H54 (cell line): Measurements from ENCODE around the gene ACSS3.

Source experiments
- DNase-seq: peaks from one replicate; pipeline ENCODE4 v3.0.0; 2011; ENCODE audit warnings: low spot score, mixed read lengths; ENCODE audit not compliant: insufficient read length
- FAIRE-seq: peaks from 3 replicates; lab custom pipeline; 2011; peaks lifted over from hg19 to GRCh38; lab: Jason Lieb, UNC
- POLR2A ChIP-seq: IDR thresholded peaks from 2 replicates; pipeline ENCODE4 v1.6.1; 2011; ENCODE audit warnings: low read depth, mild to moderate bottlenecking, low read length

ACSS3 gene

DNA sequence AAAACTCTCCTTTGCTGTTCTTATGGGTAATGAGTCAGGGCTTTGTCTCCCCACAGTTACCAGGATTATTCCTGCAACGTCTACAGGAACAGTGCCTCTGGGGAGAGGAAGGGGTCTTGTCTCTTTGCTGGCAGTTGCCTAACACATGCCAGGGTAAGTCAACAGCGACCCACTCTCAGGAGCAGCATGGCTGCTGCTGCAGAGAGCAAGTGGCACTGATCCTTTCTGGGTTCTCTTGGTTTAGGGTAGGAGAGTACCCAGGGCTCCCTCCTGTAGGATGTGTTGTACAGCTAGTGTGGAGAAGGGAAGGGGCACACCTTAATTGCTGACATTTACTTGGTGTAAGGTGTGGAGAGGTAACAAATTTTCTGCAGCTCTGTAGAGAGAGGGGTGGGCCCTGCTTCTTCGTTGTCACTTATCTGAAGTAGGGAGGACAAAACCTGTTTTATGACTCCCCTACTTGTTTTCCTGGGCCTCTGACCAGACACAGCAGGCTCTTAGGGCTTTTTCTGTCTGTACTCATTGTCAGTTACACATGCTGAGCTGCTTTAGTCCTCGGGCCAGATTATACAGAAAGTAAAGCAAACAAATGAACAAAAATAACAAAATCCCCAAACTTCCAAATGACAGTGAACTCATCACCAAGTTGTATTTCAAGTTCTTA, 168.2 kb downstream of the ACSS3 start:
- TF ChIP-seq POLR2A = no peak
- DNase-seq (no peak), FAIRE-seq (no peak)

DNA sequence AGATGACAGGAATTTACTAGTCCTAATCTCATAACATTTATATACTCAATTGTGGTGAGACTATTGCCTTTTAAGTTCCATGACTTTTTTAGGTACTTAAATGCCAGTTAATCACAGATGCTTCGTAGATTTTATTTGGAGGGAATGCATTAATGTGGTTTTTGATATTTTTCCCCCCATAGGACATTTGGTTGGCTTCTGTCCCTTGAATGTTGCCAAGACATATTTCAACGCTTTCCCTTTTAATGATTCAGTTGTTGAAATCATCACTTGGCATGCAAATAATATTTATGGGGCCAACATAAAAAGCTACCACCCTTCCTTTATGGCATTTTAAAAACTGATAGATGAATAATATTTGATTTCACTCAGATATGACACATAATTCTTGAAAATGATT, 172.1 kb downstream of the ACSS3 start:
- no peak for TF ChIP-seq POLR2A
- DNase-seq = no peak
- FAIRE-seq = no peak

DNA sequence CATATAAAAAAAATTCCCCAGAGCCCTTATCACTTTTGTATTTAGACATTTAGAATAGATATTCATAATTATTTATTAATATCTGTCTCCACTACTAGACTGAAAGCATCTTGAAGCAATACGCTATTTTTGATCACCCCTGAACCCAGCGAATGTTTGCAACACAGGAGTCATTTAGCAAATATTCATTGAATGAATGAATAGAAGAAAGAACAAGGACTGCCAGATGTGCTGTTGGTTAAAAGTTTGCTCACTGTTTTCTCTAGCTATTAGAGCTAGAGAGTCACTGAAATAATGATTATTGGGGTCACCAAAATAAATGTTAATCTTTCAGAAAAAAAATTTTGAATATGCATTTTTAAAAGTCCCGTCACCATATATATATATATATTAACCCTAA, 174.3 kb downstream of the ACSS3 start:
- TF ChIP-seq POLR2A = no peak
- no peak for FAIRE-seq

DNA sequence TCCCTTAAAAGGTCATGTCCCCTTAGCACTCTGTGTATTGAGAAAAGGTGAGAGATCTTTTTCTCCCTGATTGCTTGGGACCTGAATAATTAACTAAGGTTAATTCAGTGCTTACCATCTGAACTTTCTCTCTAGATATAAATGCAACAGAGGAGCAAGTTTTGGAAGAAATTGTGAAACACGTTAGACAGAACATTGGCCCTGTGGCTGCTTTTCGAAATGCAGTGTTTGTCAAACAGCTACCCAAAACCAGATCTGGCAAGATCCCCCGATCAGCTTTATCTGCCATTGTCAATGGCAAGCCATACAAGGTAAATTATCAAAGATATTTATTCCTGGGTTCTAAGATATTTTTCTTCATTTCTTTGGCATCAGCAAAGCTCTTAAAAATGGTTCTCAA, 175.5 kb downstream of the ACSS3 start:
- no peak for FAIRE-seq

More for the DNA sequence above, 174.3 kb downstream of the ACSS3 start:
- DNase-seq = no peak

DNA sequence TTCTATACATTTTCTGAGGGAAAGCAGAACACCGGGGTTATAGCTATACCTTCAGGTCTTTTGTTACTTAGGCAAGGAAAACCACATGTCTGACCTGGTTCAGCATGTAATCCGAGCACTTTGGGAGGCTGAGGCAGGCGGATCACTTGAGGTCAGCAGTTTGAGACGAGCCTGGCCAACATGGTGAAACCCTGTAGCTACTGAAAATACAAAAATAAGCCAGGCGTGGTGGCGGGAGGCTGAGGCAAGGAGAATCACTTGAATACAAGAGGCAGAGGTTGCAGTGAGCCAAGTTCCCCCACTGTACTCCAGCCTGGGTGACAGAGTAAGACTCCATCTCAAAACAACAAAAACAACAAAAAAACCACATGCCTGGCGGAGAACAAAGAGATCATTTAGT, 177.6 kb downstream of the ACSS3 start:
- DNase-seq = no peak
- TF ChIP-seq POLR2A = no peak
- no peak for FAIRE-seq

More for the DNA sequence above, 175.5 kb downstream of the ACSS3 start:
- no peak for DNase-seq
- TF ChIP-seq POLR2A = no peak

DNA sequence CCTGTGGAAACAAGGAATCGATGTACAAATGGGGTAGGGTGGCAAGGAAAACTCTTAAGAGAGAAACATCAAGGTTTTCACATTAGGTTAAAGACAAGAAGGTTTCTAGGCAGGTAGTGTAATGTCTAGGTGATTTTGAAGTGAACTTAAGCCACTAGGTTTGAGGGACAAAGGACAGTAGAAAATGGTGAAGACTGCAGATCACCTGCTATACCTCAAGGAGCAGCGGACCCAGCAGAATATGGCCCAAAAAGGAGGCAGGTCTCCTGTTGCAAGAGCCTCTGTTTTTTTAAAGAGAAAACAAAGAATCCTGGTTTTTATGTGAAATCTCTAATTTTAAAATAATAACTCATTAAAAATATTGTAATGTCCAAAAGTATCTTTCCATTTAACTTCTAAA, 178.1 kb downstream of the ACSS3 start:
- TF ChIP-seq POLR2A = no peak
- FAIRE-seq = no peak
- DNase-seq = no peak

DNA sequence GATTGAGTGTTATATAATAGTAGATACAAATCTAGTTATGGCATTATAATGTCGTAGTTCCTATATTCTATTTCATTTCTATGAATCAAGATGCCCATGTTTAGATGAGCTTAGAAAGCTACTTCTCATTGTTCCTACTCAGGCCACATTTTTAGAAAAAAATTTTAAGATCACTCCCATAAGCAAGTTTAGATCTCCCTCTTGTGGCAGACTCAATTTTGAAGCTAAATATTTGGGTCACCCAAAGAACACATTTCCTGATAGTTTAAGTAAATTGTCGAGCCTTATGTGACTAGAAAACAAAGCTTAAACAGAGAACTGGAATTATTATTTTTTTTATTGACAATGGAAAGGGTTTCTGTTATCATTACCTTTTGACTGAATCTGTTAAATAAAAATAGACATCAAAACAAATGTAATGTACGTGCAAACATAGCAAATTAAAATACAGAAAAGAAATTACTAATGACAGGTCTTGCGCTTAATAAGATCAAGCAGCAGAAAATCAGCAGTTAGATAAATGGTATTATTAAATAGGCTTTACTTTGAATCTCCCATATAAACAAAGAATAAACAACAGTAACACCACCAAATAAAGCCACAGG, 180.2 kb downstream of the ACSS3 start:
- FAIRE-seq (peak; percentile 82), DNase-seq (no peak)
- no peak for TF ChIP-seq POLR2A

DNA sequence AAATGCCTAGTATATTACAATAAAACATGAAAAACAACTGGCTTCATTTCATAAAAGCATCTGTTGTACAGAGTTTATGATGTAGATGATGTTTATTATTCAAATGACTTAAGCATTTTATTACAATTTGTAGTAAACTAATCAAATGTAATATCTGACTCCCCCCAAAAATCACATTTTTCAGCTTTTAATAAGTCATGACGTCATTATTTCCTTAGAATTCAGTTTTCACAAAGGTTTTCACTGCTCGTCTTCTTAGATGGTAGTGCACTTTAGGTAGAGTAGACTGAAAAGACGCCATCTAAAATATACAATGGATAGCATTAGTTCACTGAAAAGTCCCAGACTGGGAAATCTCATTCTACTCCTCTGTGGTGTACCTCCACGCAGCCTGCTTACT, 181.5 kb downstream of the ACSS3 start:
- DNase-seq = no peak
- no peak for TF ChIP-seq POLR2A
- FAIRE-seq = no peak

DNA sequence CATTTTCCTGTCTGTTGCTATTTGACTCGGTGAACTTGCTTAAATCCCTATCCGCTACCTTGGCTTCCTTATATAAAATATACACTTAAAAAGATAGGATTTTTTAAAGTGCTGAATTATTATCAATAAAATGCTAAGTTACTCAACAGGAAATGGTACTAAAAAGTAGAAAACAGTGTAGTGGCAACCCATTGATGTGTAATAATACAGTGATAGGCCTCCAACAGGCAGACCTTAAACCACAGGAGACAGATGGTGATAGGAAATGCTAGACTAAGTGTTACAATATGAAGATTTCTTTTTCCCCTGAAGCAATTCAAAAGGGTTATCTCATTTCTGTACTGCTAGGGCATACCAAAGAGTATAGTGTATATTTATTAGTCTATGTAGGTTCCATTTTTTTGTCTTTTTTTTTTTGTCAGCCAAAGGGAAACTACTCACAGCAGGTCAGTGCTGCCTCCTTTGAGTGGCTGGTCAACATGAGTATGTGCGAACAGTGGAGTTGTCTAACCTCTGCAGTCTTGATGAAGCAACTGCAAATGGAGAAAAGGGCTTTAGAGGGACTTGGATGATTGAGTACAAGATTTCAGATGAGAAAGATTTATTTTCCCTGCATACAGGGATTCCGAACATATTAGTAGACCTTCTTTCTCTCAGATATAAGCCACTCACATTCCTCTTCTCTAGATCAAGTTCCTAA, 183.8 kb downstream of the ACSS3 start:
- FAIRE-seq (peak; percentile 33), DNase-seq (no peak)
- no peak for TF ChIP-seq POLR2A

DNA sequence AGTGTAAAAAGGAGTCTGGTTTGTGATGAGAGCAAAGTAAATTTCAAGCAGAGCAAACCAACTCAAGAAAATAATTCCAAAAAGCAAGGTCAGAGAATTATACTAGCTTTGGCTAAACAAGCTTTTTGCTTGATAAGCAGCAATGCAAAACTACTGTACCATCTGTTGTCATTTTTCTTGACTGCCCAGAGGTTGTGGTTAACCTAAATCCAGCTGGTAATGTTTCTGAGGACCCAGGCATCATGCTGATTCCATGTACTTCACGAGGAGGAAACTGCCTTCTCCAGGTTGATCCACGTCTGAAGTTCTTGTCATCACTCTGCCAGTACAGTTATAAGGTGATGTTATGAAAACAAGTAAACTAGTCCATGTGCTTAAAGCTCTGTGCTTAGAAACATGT, 185.2 kb downstream of the ACSS3 start:
- FAIRE-seq (no peak), DNase-seq (no peak)
- no peak for TF ChIP-seq POLR2A

DNA sequence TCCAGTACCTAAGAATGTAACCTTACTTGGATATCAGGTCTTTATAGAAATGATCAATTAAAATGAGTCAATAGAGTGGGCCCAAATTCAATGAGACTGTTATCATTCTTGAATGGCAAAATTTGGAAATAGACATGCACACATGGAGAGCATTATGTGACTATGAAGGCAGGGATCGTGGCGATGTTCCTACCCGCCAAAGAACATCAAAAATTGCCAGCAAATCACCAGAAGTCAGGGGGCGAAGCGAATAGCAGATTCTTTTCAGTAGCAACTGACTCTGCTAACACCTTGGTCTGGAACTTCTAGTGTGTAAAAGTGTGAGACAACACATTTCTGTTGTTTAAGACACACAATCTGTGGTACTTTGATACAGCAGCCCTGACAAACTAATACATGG, 192.5 kb downstream of the ACSS3 start:
- no peak for TF ChIP-seq POLR2A
- FAIRE-seq = no peak
- DNase-seq = no peak

DNA sequence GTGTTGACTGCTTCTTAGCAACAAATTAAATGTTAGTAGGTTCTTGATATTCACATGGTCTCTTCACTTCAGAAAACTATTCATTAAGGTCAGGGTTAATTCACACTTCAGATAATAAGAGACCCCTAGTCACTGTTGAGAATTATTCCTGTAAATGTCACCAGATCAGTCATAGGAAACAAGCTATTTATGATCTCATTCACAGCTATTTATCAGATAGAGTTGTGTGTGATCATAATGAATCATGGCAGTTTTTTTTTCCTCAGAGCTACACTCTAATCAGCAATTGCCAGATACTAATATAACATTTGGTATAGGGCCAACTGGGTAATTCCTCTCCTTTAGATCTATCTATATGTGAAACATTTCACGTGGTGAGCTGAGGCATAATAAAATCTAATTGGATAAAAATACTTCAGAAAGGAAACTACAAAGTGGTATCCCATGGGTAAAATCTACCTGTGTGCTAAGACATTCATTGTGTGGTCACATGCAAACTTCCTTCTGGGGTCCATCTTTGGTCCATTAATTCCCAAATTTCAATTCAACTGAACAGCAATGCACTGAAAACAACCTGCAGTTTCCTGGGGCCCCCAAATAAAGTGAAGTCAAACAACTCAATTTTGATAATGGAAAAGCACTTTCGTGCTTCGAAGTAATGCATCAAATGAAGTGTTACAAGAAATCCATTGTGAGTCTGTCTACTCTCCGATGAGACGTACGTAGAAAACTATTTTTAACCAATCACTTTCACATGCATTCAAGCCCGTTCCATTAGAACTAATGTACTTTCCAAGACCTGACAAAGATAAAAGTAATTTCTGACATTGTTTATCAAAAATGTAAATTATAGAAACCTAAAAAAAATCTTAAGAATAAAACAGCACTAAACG, 197.0 kb downstream of the ACSS3 start:
- FAIRE-seq (peak; percentile 38), DNase-seq (no peak)
- TF ChIP-seq POLR2A = no peak

DNA sequence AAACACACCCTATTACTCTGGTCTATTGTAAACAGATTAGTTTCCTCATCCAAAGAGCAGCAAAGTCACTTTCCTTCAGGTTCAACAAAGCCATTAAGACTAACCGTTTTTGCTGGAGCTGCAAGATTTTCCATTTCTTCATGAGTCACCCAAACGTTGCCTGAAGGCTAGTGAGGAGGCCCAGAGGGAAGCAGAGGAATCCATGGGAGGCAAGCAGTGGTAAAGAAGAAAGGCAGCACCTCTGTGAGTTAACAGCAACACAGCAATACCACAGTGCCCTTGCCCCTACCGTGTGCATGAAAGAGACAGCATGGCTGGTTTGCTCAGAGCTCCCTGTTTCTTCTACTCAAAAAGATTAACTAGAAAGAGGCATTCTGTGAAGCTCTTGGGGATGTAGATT, 206.3 kb downstream of the ACSS3 start:
- TF ChIP-seq POLR2A = no peak
- DNase-seq = peak; percentile 11
- FAIRE-seq = peak; percentile 94

DNA sequence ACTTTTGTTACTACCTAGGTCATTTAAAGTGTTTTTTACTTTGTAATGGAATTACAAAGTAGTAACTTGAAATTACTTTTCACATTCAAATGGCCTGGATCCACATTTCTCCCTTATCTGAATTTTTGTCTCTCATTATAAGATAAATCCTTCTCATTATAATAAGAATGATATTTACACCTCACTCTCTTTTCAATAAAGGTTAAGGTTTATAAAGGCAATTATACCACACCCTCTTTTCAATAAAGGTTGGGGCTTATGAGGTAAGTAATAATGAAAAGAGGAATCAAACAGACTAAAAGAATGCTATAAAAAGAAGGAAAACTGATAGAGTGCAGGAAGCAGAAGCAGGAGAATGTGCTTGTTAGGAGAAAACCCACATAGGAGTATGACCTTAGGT, 210.8 kb downstream of the ACSS3 start:
- no peak for FAIRE-seq

More for the DNA sequence above, 210.8 kb downstream of the ACSS3 start:
- TF ChIP-seq POLR2A = no peak
- DNase-seq = no peak
